Ramos (cell line): Measurements from ENCODE around the gene MTHFD1L.
"Not testable (repeated sequence)": the region's sequence is repeated elsewhere in the genome, so short reads cannot be mapped to it uniquely, and the experiment has no call there.

Experiments used
- in situ Hi-C: fragments of 300-500 bp; cut with MboI; formaldehyde crosslinking; loops from one replicate; pipeline ENCODE4 v1.14.3; 2022; ENCODE audit warnings: low sequenced_read_pairs; ENCODE audit not compliant: unreplicated experiment

Gene MTHFD1L

GRCh38 chr6:151029970-151030369, 164.5 kb downstream of the MTHFD1L start:
- in situ Hi-C loops: no loop called here

GRCh38 chr6:151032034-151032433, 166.5 kb downstream of the MTHFD1L start:
- in situ Hi-C loops: no loop called here

GRCh38 chr6:151034825-151035781, 169.6 kb downstream of the MTHFD1L start:
- in situ Hi-C loops: no loop called here

- in situ Hi-C loops: not testable (repeated sequence)
These were observed 170.8 kb downstream of the MTHFD1L start for GRCh38 chr6:151036211-151036721.

GRCh38 chr6:151036869-151037680, 171.6 kb downstream of the MTHFD1L start:
- in situ Hi-C loops: no loop called here

GRCh38 chr6:151038616-151039015, 173.1 kb downstream of the MTHFD1L start:
- in situ Hi-C loops: no loop called here

GRCh38 chr6:151040888-151041521, 175.5 kb downstream of the MTHFD1L start:
- in situ Hi-C loops: not testable (repeated sequence)

GRCh38 chr6:151041686-151042085, 176.2 kb downstream of the MTHFD1L start:
- in situ Hi-C loops: no loop called here

- in situ Hi-C loops: not testable (repeated sequence)
These were observed 177.4 kb downstream of the MTHFD1L start for GRCh38 chr6:151042911-151043330.

- in situ Hi-C loops: no loop called here
These were observed 178.4 kb downstream of the MTHFD1L start for GRCh38 chr6:151043944-151044343.

- in situ Hi-C loops: no loop called here
These were observed 179.3 kb downstream of the MTHFD1L start for GRCh38 chr6:151044465-151045441.

GRCh38 chr6:151045511-151046222, 180.2 kb downstream of the MTHFD1L start:
- in situ Hi-C loops: not testable (repeated sequence)

GRCh38 chr6:151051164-151051563, 185.7 kb downstream of the MTHFD1L start:
- in situ Hi-C loops: no loop called here

GRCh38 chr6:151052021-151052646, 186.6 kb downstream of the MTHFD1L start:
- in situ Hi-C loops: no loop called here

GRCh38 chr6:151054306-151054705, 188.8 kb downstream of the MTHFD1L start:
- in situ Hi-C loops: no loop called here

GRCh38 chr6:151056230-151056907, 190.9 kb downstream of the MTHFD1L start:
- in situ Hi-C loops: no loop called here

GRCh38 chr6:151057061-151057460, 191.6 kb downstream of the MTHFD1L start:
- in situ Hi-C loops: no loop called here
